HepG2 (cell line): Measurements from ENCODE around the gene GGA2. TPM values are rescaled to one million over a fixed set of nuclear protein-coding genes. Genes with fewer than 3 reads are reported as not detected.

ENCODE experiments used
- ATM ChIP-seq: fragments of 450-650 bp; IDR thresholded peaks from 2 replicates; pipeline ENCODE4 v1.7.1; 2017; ENCODE audit warnings: mild to moderate bottlenecking, borderline replicate concordance
- CCDC6 ChIP-seq: sonication (generic); formaldehyde crosslinking; IDR thresholded peaks from 2 replicates; pipeline ENCODE4 v1.8.1; 2022; ENCODE audit warnings: mild to moderate bottlenecking, missing genetic modification reagents, moderate library complexity
- MAFF ChIP-seq: IDR thresholded peaks from 2 replicates; pipeline ENCODE4 v1.6.1; 2011; ENCODE audit warnings: low read depth, low read length, improper control_type of control experiment
- MBD4 ChIP-seq: IDR thresholded peaks from 2 replicates; pipeline ENCODE4 v1.6.1; 2012; ENCODE audit warnings: low read length, inconsistent platforms, borderline replicate concordance
- PHF21A ChIP-seq: sonication (generic); formaldehyde crosslinking; IDR thresholded peaks from 2 replicates; pipeline ENCODE4 v1.5.0; 2020; ENCODE audit warnings: mild to moderate bottlenecking, missing genetic modification reagents
- RORA ChIP-seq: sonication (generic); formaldehyde crosslinking; IDR thresholded peaks from 2 replicates; pipeline ENCODE4 v1.5.0; 2020; ENCODE audit warnings: mild to moderate bottlenecking, missing genetic modification reagents, moderate library complexity
- RXRA ChIP-seq: sonication (generic); formaldehyde crosslinking; IDR thresholded peaks from 2 replicates; pipeline ENCODE4 v1.5.1; 2020; ENCODE audit warnings: missing genetic modification reagents
- ZNF12 ChIP-seq: sonication (generic); formaldehyde crosslinking; IDR thresholded peaks from 2 replicates; pipeline ENCODE4 v1.5.0; 2020; ENCODE audit warnings: missing genetic modification reagents
- ZNF337 ChIP-seq: sonication (generic); formaldehyde crosslinking; IDR thresholded peaks from 2 replicates; pipeline ENCODE4 v1.5.1; 2020; ENCODE audit warnings: missing genetic modification reagents, low read depth, mild to moderate bottlenecking, borderline replicate concordance
- ZNF570 ChIP-seq: sonication (generic); formaldehyde crosslinking; IDR thresholded peaks from 2 replicates; pipeline ENCODE4 v1.4.0; 2020; ENCODE audit warnings: mild to moderate bottlenecking, missing genetic modification reagents, borderline replicate concordance
- ZNF781 ChIP-seq: sonication (generic); formaldehyde crosslinking; IDR thresholded peaks from 2 replicates; pipeline ENCODE4 v1.5.1; 2020; ENCODE audit warnings: borderline replicate concordance, mild to moderate bottlenecking, missing genetic modification reagents; ENCODE audit errors: not compliant biosample characterization
- ZSCAN30 ChIP-seq: sonication (generic); formaldehyde crosslinking; IDR thresholded peaks from 2 replicates; pipeline ENCODE4 v1.5.0; 2020; ENCODE audit warnings: mild to moderate bottlenecking, missing genetic modification reagents
- ZSCAN5A ChIP-seq: sonication (generic); formaldehyde crosslinking; IDR thresholded peaks from 2 replicates; pipeline ENCODE4 v1.8.0; 2022; ENCODE audit warnings: mild to moderate bottlenecking, missing genetic modification reagents, borderline replicate concordance
- polyA plus RNA-seq, 8 experiments: library from polyadenylated mRNA; depleted of rRNA in 3 of 8; stranded (reverse) in 7 of 8; unstranded in 1 of 8; fragments of >200 nt; fragmentation: Illumina TruSeq in 4 of 8; extraction: Trizol in 4 of 8; gene quantifications; 2 replicates each; pipeline versions ENCODE4 v1.2.1 to v1.2.3, GENCODE V29; 2011 to 2016; ENCODE audit warnings: low read depth in 4 of 8, missing spikeins in 1 of 8, mixed read lengths in 1 of 8; ENCODE audit not compliant: insufficient read depth in 1 of 8
- total RNA-seq, 5 experiments: library from RNA; depleted of rRNA; stranded (reverse); fragments of >200 nt; fragmentation: Illumina TruSeq; extraction: Trizol; gene quantifications; 2 replicates each; pipeline ENCODE4 v1.2.3, GENCODE V29; 2016; ENCODE audit warnings: low read depth in 1 of 5
- TF ChIP-seq, protein P1 (sequence below): sonication (generic); formaldehyde crosslinking; conservative IDR thresholded peaks from 2 replicates; pipeline ENCODE4 v1.4.0; 2020; ENCODE audit warnings: mild to moderate bottlenecking, missing genetic modification reagents, moderate library complexity
- TF ChIP-seq, protein P2 (sequence below): sonication (generic); formaldehyde crosslinking; IDR thresholded peaks from 2 replicates; pipeline ENCODE4 v1.4.0; 2020; ENCODE audit warnings: missing genetic modification reagents
- TF ChIP-seq, protein P3 (sequence below): IDR thresholded peaks from 2 replicates; pipeline ENCODE4 v1.6.1; 2016; ENCODE audit warnings: low read depth, missing genetic modification reagents, missing compliant biosample characterization

Gene GGA2
- total and polyA plus RNA-seq, 2 of the 13 experiments (the other 11 are each of a cell fraction or from before 2014, with no cell fraction given): 51.5 to 69.8 TPM

GRCh38 chr16:23539984-23540816, 29.9 kb upstream of the GGA2 start (continued):
- TF ChIP-seq, protein P1, sequence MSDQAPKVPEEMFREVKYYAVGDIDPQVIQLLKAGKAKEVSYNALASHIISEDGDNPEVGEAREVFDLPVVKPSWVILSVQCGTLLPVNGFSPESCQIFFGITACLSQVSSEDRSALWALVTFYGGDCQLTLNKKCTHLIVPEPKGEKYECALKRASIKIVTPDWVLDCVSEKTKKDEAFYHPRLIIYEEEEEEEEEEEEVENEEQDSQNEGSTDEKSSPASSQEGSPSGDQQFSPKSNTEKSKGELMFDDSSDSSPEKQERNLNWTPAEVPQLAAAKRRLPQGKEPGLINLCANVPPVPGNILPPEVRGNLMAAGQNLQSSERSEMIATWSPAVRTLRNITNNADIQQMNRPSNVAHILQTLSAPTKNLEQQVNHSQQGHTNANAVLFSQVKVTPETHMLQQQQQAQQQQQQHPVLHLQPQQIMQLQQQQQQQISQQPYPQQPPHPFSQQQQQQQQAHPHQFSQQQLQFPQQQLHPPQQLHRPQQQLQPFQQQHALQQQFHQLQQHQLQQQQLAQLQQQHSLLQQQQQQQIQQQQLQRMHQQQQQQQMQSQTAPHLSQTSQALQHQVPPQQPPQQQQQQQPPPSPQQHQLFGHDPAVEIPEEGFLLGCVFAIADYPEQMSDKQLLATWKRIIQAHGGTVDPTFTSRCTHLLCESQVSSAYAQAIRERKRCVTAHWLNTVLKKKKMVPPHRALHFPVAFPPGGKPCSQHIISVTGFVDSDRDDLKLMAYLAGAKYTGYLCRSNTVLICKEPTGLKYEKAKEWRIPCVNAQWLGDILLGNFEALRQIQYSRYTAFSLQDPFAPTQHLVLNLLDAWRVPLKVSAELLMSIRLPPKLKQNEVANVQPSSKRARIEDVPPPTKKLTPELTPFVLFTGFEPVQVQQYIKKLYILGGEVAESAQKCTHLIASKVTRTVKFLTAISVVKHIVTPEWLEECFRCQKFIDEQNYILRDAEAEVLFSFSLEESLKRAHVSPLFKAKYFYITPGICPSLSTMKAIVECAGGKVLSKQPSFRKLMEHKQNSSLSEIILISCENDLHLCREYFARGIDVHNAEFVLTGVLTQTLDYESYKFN: peak; percentile 99
- TF ChIP-seq ZNF12: peak; percentile 90
- TF ChIP-seq PHF21A (CRISPR knock-in tag): peak; percentile 97
- peak; percentile 64 for TF ChIP-seq ZNF781
- TF ChIP-seq ZNF570 (CRISPR knock-in tag): no peak
- no peak for TF ChIP-seq ZSCAN30 (CRISPR knock-in tag)
- TF ChIP-seq, protein P2, sequence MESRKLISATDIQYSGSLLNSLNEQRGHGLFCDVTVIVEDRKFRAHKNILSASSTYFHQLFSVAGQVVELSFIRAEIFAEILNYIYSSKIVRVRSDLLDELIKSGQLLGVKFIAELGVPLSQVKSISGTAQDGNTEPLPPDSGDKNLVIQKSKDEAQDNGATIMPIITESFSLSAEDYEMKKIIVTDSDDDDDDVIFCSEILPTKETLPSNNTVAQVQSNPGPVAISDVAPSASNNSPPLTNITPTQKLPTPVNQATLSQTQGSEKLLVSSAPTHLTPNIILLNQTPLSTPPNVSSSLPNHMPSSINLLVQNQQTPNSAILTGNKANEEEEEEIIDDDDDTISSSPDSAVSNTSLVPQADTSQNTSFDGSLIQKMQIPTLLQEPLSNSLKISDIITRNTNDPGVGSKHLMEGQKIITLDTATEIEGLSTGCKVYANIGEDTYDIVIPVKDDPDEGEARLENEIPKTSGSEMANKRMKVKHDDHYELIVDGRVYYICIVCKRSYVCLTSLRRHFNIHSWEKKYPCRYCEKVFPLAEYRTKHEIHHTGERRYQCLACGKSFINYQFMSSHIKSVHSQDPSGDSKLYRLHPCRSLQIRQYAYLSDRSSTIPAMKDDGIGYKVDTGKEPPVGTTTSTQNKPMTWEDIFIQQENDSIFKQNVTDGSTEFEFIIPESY: peak; percentile 85
- TF ChIP-seq ATM: no peak
- peak; percentile 80; the same call in 1 of the 2 replicates for TF ChIP-seq RXRA
- TF ChIP-seq RORA: no peak
- TF ChIP-seq ZSCAN5A: 0 out of 2 replicates have a peak, but pooled peaks have one; percentile 56
- TF ChIP-seq MAFF: peak; percentile 85
- TF ChIP-seq, protein P3, sequence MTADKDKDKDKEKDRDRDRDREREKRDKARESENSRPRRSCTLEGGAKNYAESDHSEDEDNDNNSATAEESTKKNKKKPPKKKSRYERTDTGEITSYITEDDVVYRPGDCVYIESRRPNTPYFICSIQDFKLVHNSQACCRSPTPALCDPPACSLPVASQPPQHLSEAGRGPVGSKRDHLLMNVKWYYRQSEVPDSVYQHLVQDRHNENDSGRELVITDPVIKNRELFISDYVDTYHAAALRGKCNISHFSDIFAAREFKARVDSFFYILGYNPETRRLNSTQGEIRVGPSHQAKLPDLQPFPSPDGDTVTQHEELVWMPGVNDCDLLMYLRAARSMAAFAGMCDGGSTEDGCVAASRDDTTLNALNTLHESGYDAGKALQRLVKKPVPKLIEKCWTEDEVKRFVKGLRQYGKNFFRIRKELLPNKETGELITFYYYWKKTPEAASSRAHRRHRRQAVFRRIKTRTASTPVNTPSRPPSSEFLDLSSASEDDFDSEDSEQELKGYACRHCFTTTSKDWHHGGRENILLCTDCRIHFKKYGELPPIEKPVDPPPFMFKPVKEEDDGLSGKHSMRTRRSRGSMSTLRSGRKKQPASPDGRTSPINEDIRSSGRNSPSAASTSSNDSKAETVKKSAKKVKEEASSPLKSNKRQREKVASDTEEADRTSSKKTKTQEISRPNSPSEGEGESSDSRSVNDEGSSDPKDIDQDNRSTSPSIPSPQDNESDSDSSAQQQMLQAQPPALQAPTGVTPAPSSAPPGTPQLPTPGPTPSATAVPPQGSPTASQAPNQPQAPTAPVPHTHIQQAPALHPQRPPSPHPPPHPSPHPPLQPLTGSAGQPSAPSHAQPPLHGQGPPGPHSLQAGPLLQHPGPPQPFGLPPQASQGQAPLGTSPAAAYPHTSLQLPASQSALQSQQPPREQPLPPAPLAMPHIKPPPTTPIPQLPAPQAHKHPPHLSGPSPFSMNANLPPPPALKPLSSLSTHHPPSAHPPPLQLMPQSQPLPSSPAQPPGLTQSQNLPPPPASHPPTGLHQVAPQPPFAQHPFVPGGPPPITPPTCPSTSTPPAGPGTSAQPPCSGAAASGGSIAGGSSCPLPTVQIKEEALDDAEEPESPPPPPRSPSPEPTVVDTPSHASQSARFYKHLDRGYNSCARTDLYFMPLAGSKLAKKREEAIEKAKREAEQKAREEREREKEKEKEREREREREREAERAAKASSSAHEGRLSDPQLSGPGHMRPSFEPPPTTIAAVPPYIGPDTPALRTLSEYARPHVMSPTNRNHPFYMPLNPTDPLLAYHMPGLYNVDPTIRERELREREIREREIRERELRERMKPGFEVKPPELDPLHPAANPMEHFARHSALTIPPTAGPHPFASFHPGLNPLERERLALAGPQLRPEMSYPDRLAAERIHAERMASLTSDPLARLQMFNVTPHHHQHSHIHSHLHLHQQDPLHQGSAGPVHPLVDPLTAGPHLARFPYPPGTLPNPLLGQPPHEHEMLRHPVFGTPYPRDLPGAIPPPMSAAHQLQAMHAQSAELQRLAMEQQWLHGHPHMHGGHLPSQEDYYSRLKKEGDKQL (CRISPR knock-in tag): peak; percentile 99
- peak; percentile 92; the same call in 1 of the 2 replicates for TF ChIP-seq CCDC6 (CRISPR knock-in tag)
- TF ChIP-seq ZNF337: peak; percentile 92; the same call in 1 of the 2 replicates
- TF ChIP-seq MBD4: peak; percentile 93; the same call in 1 of the 2 replicates
